GM11168 (cell line): Measurements from ENCODE around the gene C9orf153.
"Not testable (repeated sequence)": the region's sequence is repeated elsewhere in the genome, so short reads cannot be mapped to it uniquely, and the experiment has no call there.

Source experiments
- in situ Hi-C: fragments of 300-500 bp; cut with MboI; formaldehyde crosslinking; loops from one replicate; pipeline ENCODE4 v1.12.0; 2022; ENCODE audit warnings: low sequenced_read_pairs; ENCODE audit not compliant: unreplicated experiment

C9orf153 gene

DNA sequence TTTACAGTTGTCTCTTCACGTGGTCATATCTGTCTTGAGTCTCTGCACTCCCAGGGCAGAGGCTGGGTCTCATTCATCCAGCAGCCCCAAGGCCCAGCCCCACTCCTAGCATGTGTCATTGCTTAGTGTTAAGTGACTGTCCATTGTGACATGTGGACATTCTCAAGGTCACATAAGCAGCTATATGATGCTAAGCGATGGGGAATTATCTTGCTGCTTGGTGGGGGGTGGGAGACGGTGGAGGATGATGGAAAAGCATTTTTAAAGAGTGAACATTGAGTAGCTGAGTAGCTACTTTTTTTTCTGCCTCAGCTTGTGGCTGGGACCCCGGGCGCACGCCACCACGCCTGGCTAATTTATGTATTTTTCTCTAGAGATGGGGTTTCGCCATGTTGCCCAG lies at the start of gene C9orf153:
Gene C9orf153 (minus strand): TSS at position 101 of the 400 bp plus-strand sequence. CDS start 30,054 bp downstream, outside the sequence.
- in situ Hi-C loops, result no loop called here

DNA sequence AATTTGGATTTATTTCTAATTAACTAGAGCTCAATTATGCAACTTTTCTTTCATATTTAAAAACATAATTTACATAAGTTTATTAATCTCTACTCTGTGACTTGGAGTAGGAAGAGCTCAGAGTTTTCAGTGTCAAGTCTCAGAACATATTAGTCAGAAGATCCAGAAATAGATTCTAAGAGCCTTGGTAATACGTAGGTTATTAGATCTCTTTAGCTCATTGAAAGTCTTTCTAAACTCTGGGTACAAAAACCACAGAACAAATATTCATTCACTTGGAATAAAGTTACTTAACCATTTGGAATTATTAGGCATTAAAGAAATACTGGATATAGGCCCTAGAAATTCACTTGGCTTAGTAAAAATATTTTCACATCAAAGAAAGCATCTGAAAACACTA lies 49.2 kb upstream of the C9orf153 start:
- in situ Hi-C loops, result no loop called here

- in situ Hi-C loops, result no loop called here
Measured at GRCh38 chr9:86304236-86304730, 44.8 kb upstream of the C9orf153 start.

GRCh38 chr9:86303316-86303975 lies 44.0 kb upstream of the C9orf153 start:
- in situ Hi-C loops, result no loop called here

- in situ Hi-C loops, result no loop called here
Measured at GRCh38 chr9:86301686-86302085, 42.2 kb upstream of the C9orf153 start.

DNA sequence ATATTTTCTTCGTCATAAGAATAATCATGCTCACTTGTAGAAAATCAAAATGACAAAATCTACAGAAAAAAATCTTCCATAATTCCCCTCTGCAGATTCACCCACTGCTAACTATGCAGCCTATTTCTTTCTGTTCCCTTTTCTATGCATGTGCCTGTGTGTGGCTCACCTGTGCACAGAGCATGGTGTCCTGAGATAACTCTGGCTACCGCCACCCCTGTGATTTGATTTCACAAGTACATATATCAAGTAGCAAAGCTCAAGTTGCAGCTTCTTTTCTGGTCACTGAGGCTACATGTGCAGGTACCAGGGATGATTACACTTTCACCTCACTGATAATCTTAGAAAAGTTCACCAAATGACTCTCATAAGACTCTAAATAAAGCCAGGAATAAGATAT lies 41.2 kb upstream of the C9orf153 start:
- in situ Hi-C loops, result no loop called here

GRCh38 chr9:86298873-86299272 lies 39.4 kb upstream of the C9orf153 start:
- in situ Hi-C loops, result no loop called here

DNA sequence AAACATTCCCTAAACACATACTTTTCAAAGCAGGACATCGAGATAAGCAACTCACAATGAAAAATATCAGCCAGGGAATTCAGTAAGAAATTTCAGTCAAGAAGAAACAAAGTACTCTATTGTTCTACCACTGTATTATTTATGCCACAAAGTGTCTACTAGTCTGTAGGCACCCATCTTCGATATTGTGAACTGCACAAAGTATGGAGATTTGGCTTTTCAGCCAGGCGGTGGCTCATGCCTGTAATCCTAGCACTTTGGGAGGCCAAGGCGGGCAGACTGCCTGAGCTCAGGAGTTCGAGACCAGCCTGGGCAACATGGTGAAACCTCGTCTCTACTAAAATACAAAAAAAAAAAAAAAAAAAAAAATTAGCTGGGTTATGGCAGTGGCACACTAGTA lies 30.9 kb upstream of the C9orf153 start:
- in situ Hi-C loops, result not testable (repeated sequence)

GRCh38 chr9:86288499-86289198 lies 29.2 kb upstream of the C9orf153 start:
- in situ Hi-C loops, result no loop called here

DNA sequence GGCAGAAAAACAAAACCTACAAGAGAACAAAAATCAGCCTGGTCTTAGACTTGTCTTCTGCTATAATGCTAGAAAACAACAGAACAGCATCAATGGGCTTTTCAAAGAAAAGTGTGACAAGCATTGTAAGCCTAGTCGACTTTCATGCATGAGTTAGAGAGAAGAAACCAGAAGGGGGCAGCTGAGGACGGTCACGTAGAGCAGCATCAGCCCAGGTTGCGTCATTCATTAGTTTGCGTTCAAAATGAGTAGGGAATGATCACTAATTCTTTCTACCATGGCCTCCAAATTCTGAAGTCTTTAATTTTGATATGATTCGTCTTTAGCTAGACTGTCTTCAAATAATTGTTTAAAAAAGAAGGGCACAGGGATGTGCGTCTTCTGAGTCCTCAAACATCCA lies 27.6 kb upstream of the C9orf153 start:
- in situ Hi-C loops, result no loop called here

- in situ Hi-C loops, result no loop called here
Measured at GRCh38 chr9:86286278-86286677, 26.8 kb upstream of the C9orf153 start.

DNA sequence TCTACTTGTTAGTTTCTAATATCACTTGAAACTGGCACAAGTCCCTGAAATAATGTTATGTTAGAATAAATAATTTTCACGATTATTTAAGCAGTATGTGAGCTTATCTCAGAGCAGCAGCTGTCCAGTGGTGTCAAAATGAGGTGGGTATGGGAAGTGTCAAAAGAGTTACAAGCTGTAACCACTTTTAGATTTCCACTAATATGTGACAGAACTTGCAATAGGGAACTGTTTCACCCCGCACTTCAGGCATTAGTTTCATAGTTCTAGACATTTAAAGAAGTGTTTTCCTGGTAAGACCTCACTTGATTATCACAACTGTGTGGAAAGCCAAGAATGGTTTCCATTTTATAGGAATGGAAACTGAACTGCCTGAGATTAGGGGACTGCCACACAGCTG lies 25.8 kb upstream of the C9orf153 start:
- in situ Hi-C loops, result no loop called here

DNA sequence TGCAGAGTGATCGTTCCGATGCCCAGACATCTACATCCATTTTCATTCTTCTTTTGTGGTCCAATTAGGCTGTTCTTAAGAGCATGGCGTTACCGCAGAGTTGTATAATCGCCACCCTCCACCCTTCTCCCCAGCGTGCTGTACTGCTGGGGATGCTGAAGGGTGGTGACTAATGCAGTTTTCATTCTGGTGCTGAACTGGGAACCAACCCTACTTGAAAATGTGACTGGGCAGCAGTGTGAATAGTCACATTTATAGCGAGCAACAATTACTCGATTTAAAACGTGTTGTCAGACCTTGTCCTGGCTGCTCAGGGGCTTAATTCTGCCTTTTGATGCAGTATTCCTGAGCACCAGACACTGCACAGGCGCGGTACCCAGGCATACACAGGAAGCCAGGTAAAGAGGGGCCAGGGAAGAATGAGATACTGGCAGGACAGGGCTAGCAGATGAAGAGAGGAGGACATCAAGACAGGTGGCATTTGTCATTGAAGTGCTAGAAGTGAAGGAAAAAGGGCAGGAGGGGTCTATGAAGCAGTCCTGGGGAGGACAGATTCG lies 23.6 kb upstream of the C9orf153 start:
- in situ Hi-C loops, result no loop called here

- in situ Hi-C loops, result no loop called here
Measured at GRCh38 chr9:86282077-86282978, 22.9 kb upstream of the C9orf153 start, which contains the start of gene ISCA1. TSS of gene ISCA1 (minus strand) at chr9:86282538. CDS start at chr9:86282458, 80 bp downstream.

- in situ Hi-C loops, result no loop called here
Measured at GRCh38 chr9:86281593-86282076, 22.2 kb upstream of the C9orf153 start.

- in situ Hi-C loops, result no loop called here
Measured at GRCh38 chr9:86280580-86280979, 21.1 kb upstream of the C9orf153 start.

DNA sequence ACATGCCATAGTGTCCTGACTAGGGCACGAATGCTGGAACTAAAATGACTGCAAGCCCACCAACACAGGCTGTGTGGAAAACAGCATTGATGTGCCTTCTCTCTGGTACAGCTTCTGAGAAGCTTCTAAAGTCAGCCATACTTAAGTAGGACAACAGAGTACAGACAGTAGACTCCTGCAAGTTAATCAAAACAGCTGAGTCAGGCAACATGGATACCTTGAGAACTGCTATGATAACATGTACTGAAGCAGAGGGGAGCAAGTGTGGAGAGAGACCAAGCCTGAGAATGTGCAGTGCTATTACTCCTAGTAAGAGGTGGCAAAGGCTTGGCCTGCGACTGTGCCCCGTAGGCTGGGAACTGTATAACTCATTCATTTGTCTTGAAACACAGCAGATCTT lies 20.4 kb upstream of the C9orf153 start:
- in situ Hi-C loops, result no loop called here

DNA sequence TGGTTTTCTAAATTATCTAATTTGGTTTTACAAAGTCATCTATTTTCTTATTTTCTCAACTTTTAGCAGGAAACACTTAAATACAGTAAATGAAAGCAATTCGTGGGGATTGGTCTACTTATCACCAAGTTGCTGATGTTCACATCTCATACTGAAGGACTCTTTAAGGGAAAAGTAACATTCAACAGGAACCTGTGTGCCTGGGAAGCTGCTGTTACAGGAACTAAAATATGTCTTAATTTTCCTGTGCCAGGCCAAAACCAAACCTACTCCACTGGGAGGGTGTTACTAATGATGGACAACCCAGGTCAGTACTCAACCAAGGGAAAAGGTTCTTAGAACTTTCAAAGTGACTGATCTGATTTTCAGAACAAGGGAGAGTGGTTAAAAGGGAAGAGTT lies 17.6 kb upstream of the C9orf153 start:
- in situ Hi-C loops, result no loop called here

- in situ Hi-C loops, result no loop called here
Measured at GRCh38 chr9:86275962-86276361, 16.5 kb upstream of the C9orf153 start.
